Tibial artery (tissue), 4 donors: Measurements from ENCODE around the gene WBP4.

Experiments used
- DNase-seq, 2 donors: peaks; one replicate each; pipeline ENCODE4 v3.0.0-alpha.2; 2019
- H3K27ac ChIP-seq, 2 donors: fragments of 200-600 bp; sonication (generic) in 1 of 2; 1 replicate in 1 of 2; 2 replicates in 1 of 2; pipeline ENCODE4 v1.5.1; 2018 to 2019; ENCODE audit warnings: mild to moderate bottlenecking in 1 of 2
- H3K27me3 ChIP-seq, 2 donors: fragments of 200-600 bp; sonication (generic) in 1 of 2; one replicate each; pipeline versions ENCODE4 v1.5.1 to v1.6.0; 2016 to 2019
- H3K36me3 ChIP-seq, 3 donors: fragments of 200-600 bp; sonication (generic) in 2 of 3; one replicate each; pipeline ENCODE4 v1.5.1; 2016 to 2019; ENCODE audit warnings: mild to moderate bottlenecking in 2 of 3
- H3K4me1 ChIP-seq, 4 donors: fragments of 200-600 bp; sonication (generic) in 2 of 4; 1 replicate in 3 of 4; 2 replicates in 1 of 4; pipeline ENCODE4 v1.5.1; 2016 to 2019
- H3K4me3 ChIP-seq, 2 donors: fragments of 200-600 bp; sonication (generic) in 1 of 2; 1 replicate in 1 of 2; 2 replicates in 1 of 2; pipeline ENCODE4 v1.5.1; 2018 to 2019; ENCODE audit warnings: mild to moderate bottlenecking in 2 of 2
- H3K9me3 ChIP-seq, 3 donors: fragments of 200-600 bp; sonication (generic) in 1 of 3; one replicate each; pipeline ENCODE4 v1.5.1; 2016 to 2019
- CTCF ChIP-seq, 2 experiments: fragments of 200-600 bp in 1 of 2; fragments of 450-650 bp in 1 of 2; IDR thresholded peaks; one replicate each; pipeline ENCODE4 v1.5.1; 2017 to 2019; ENCODE audit warnings: antibody characterized with exemption in 2 of 2, mild to moderate bottlenecking in 1 of 2, moderate library complexity in 1 of 2
- intact Hi-C: fragments of 100-400 bp; cut with DNase I; formaldehyde crosslinking; loops from one replicate; pipeline ENCODE4 v1.15.0; 2023; ENCODE audit warnings: low total_unique reads

Gene WBP4

GRCh38 chr13:41026788-41027187, 34.5 kb upstream of the WBP4 start:
- Histone ChIP-seq H3K27me3 (no peaks in the 10 kb centered on the region), H3K9me3 (no peaks in the 10 kb centered on the region), H3K36me3 (peaks cover 0 to 5% (median 0%) of the 10 kb centered on the region in 3 donors), H3K27ac (no peak overlapping the region), H3K4me1 (peaks cover 0 to 21% (median 8%) of the 10 kb centered on the region in 4 donors), H3K4me3 (no peak overlapping the region)
- intact Hi-C loops: no loop called here
- TF ChIP-seq CTCF (IDR thresholded peaks at IDR 0.05): no peak
- no peak for DNase-seq

GRCh38 chr13:41028051-41028450, 33.3 kb upstream of the WBP4 start:
- Histone ChIP-seq H3K36me3 (peaks cover 0 to 5% (median 0%) of the 10 kb centered on the region in 3 donors), H3K27me3 (no peaks in the 10 kb centered on the region), H3K9me3 (no peaks in the 10 kb centered on the region), H3K4me1 (peaks cover 0 to 21% (median 9%) of the 10 kb centered on the region in 4 donors), H3K27ac (no peak overlapping the region), H3K4me3 (no peak overlapping the region)
- TF ChIP-seq CTCF (IDR thresholded peaks at IDR 0.05): no peak
- no peak for DNase-seq
- intact Hi-C loops: no loop called here

GRCh38 chr13:41029629-41030028, 31.7 kb upstream of the WBP4 start:
- H3K9me3 ChIP-seq: no peaks in the 10 kb centered on the region
- peaks cover 0 to 5% (median 0%) of the 10 kb centered on the region in 3 donors for H3K36me3 ChIP-seq
- H3K27ac ChIP-seq: no peak overlapping the region
- no peaks in the 10 kb centered on the region for H3K27me3 ChIP-seq
- intact Hi-C loops: loop anchor here (10.0 kb wide), 1 partner anchor 955 kb away; no protein-coding TSS in a partner anchor
- DNase-seq: no peak
- H3K4me1 ChIP-seq: peaks cover 0 to 22% (median 10%) of the 10 kb centered on the region in 4 donors
- no peak for TF ChIP-seq CTCF (IDR thresholded peaks at IDR 0.05)
- H3K4me3 ChIP-seq: no peak overlapping the region

- Histone ChIP-seq H3K9me3 (no peaks in the 10 kb centered on the region), H3K4me1 (peaks cover 0 to 30% (median 4%) of the 10 kb centered on the region in 4 donors), H3K36me3 (no peaks in the 10 kb centered on the region), H3K4me3 (no peak overlapping the region), H3K27ac (no peak overlapping the region), H3K27me3 (no peaks in the 10 kb centered on the region)
- TF ChIP-seq CTCF (IDR thresholded peaks at IDR 0.05): no peak
- intact Hi-C loops: loop anchor here (10.0 kb wide), 1 partner anchor 958 kb away; no protein-coding TSS in a partner anchor
- DNase-seq: no peak
These were observed 28.5 kb upstream of the WBP4 start for GRCh38 chr13:41032691-41033376.

- TF ChIP-seq CTCF (IDR thresholded peaks at IDR 0.05): no peak
- intact Hi-C loops: loop anchor here (10.0 kb wide), 1 partner anchor 960 kb away; no protein-coding TSS in a partner anchor
- no peak overlapping the region for H3K4me3 ChIP-seq
These were observed 26.9 kb upstream of the WBP4 start for GRCh38 chr13:41034382-41034781.

More at GRCh38 chr13:41034382-41034781, 26.9 kb upstream of the WBP4 start:
- H3K27me3 ChIP-seq: no peaks in the 10 kb centered on the region
- no peak overlapping the region for H3K27ac ChIP-seq
- H3K4me1 ChIP-seq: peaks cover 0 to 32% (median 1%) of the 10 kb centered on the region in 4 donors
- H3K36me3 ChIP-seq: no peaks in the 10 kb centered on the region
- no peak for DNase-seq
- no peaks in the 10 kb centered on the region for H3K9me3 ChIP-seq
